ENCODE measurements around the gene SNRPD2.

SNRPD2 gene

GRCh38 chr19:45682908-45683307 is 8.8 kb downstream of the SNRPD2 start:
- no peak for ATAC-seq
- TF ChIP-seq PPARA (CRISPR knock-in tag; IDR thresholded peaks at IDR 0.05; ENCODE audit: borderline replicate concordance): no peak
- TF ChIP-seq ZFP30 (CRISPR knock-in tag; IDR thresholded peaks at IDR 0.05): no peak
- TF ChIP-seq TCF4 (CRISPR knock-in tag; IDR thresholded peaks at IDR 0.05; ENCODE audit: borderline replicate concordance): no peak
- TF ChIP-seq TSHZ2 (CRISPR knock-in tag; IDR thresholded peaks at IDR 0.05): no peak
- no peak for TF ChIP-seq ISL1 (CRISPR knock-in tag; IDR thresholded peaks at IDR 0.05)
- TF ChIP-seq CREB5 (CRISPR knock-in tag; IDR thresholded peaks at IDR 0.05; ENCODE audit: low read depth): no peak
- TF ChIP-seq OSR1 (CRISPR knock-in tag; IDR thresholded peaks at IDR 0.05): no peak

GRCh38 chr19:45682117-45682516 is 9.6 kb downstream of the SNRPD2 start:
- TF ChIP-seq ZFP3 (CRISPR knock-in tag; IDR thresholded peaks at IDR 0.05) (no peak), ZC3H10 (CRISPR knock-in tag; IDR thresholded peaks at IDR 0.05) (no peak), ZNF8 (CRISPR knock-in tag; IDR thresholded peaks at IDR 0.05) (no peak), TSHZ2 (CRISPR knock-in tag; IDR thresholded peaks at IDR 0.05) (no peak), SNAI2 (CRISPR knock-in tag; IDR thresholded peaks at IDR 0.05) (no peak), RARB (CRISPR knock-in tag; IDR thresholded peaks at IDR 0.05) (no peak), ISL1 (CRISPR knock-in tag; IDR thresholded peaks at IDR 0.05) (no peak), GLIS3 (CRISPR knock-in tag; IDR thresholded peaks at IDR 0.05) (no peak), CREB5 (CRISPR knock-in tag; IDR thresholded peaks at IDR 0.05; ENCODE audit: low read depth) (no peak), ARNTL (CRISPR knock-in tag; IDR thresholded peaks at IDR 0.05; ENCODE audit: borderline replicate concordance, low read depth) (no peak), ESRRG (CRISPR knock-in tag; IDR thresholded peaks at IDR 0.05) (no peak), PPARA (CRISPR knock-in tag; IDR thresholded peaks at IDR 0.05; ENCODE audit: borderline replicate concordance) (no peak), ZNF70 (CRISPR knock-in tag; IDR thresholded peaks at IDR 0.05) (no peak), TCF4 (CRISPR knock-in tag; IDR thresholded peaks at IDR 0.05; ENCODE audit: borderline replicate concordance) (no peak), CSRNP3 (CRISPR knock-in tag; IDR thresholded peaks at IDR 0.05) (no peak), CSDC2 (CRISPR knock-in tag; IDR thresholded peaks at IDR 0.05) (no peak), ZNF565 (CRISPR knock-in tag; conservative IDR thresholded peaks at IDR 0.05; ENCODE audit: low read depth) (no peak), PATZ1 (CRISPR knock-in tag; IDR thresholded peaks at IDR 0.05; ENCODE audit: borderline replicate concordance) (no peak)

More at GRCh38 chr19:45682117-45682516, 9.6 kb downstream of the SNRPD2 start:
- ATAC-seq: no peak
